GM12891 (cell line): ENCODE measurements around the gene GREM2.
A peak's percentile ranks its signal among the peaks of the same experiment; 100 is the strongest.

ENCODE experiments used
- DNase-seq: peaks from one replicate; pipeline ENCODE4 v3.0.0; 2011; ENCODE audit warnings: low spot score; ENCODE audit not compliant: insufficient read length
- FAIRE-seq: peaks from 2 replicates; lab custom pipeline; 2011; peaks lifted over from hg19 to GRCh38; lab: Jason Lieb, UNC
- PAX5 ChIP-seq: IDR thresholded peaks from 2 replicates; pipeline ENCODE4 v1.6.1; 2011; ENCODE audit warnings: low read length, moderate library complexity, mild to moderate bottlenecking; ENCODE audit not compliant: insufficient read depth, severe bottlenecking
- POLR2A ChIP-seq: IDR thresholded peaks from 2 replicates; pipeline ENCODE4 v1.6.1; 2011; ENCODE audit warnings: low read depth, low read length, control low read depth
- POLR2AphosphoS5 ChIP-seq: IDR thresholded peaks from 2 replicates; pipeline ENCODE4 v1.6.1; 2011; ENCODE audit warnings: low read depth, low read length, control low read depth
- POU2F2 ChIP-seq: IDR thresholded peaks from 2 replicates; pipeline ENCODE4 v1.6.1; 2011; ENCODE audit warnings: low read depth, mild to moderate bottlenecking, control low read depth, low read length, moderate library complexity
- SPI1 ChIP-seq: IDR thresholded peaks from 2 replicates; pipeline ENCODE4 v1.6.1; 2011; ENCODE audit warnings: low read depth, low read length, control low read depth
- TAF1 ChIP-seq: IDR thresholded peaks from 2 replicates; pipeline ENCODE4 v1.6.1; 2011; ENCODE audit warnings: low read depth, low read length, control low read depth

GREM2 gene

DNA sequence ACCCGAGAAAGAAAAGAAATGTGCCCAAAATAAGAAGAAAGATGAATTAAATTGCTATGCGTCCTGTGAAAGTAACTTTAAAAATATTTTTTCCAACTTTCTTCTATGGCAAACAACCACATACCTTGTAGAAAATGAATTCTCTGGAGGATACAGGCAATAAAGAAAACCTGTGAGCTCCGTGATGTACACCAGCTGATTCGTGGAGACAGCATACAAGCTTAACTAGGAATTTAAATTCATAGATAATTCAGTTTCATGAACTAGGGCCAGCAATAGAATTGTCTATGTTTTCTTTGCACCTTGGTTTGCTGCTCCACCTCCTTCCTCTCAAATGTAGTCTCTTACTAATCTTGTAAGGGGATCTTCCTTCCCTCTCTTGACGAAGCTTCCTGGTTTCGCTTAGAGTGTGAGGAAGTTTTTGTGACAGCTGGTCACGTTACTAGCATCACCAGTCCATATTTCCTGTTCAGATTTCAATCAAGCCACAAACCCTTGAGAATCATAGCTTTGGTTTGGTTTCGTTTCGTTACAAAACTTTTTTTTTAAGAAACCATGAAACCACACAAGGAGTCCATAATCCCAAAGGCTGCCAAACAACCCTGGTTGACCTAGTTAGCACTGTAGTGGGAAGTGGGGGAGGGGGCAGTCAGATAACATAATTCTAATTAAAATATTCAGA is 35.8 kb downstream of the GREM2 start:
- DNase-seq (no peak), FAIRE-seq (no peak)
- TF ChIP-seq SPI1, result no peak
- no peak for TF ChIP-seq POLR2AphosphoS5
- no peak for TF ChIP-seq POLR2A
- TF ChIP-seq POU2F2, result no peak
- no peak for TF ChIP-seq PAX5
- TF ChIP-seq TAF1, result no peak

DNA sequence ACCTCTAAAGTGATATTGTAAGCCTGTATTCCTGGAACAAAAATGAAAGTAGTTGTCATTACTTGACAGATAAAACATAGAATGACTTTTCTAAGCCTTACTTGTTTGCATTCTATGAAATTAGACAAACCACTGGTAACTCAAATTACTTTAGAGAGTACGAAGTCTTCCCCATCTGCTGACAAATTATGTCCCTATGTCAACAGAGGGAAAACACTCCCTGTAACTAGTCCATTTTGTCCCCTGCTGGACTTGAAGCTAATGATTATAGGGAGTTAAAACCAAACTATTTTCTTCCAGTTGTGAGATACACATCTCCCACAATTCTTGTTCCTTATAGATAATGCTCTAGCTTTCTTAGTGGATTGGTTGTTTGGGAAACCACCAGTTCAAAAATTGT is 39.6 kb downstream of the GREM2 start:
- no peak for TF ChIP-seq POLR2A
- no peak for TF ChIP-seq SPI1
- no peak for TF ChIP-seq POLR2AphosphoS5
- no peak for TF ChIP-seq TAF1
- no peak for TF ChIP-seq PAX5
- TF ChIP-seq POU2F2, result no peak
- FAIRE-seq (no peak), DNase-seq (no peak)

- DNase-seq, result no peak
- no peak for FAIRE-seq
Measured at GRCh38 chr1:240571782-240572181, 40.2 kb downstream of the GREM2 start.

DNA sequence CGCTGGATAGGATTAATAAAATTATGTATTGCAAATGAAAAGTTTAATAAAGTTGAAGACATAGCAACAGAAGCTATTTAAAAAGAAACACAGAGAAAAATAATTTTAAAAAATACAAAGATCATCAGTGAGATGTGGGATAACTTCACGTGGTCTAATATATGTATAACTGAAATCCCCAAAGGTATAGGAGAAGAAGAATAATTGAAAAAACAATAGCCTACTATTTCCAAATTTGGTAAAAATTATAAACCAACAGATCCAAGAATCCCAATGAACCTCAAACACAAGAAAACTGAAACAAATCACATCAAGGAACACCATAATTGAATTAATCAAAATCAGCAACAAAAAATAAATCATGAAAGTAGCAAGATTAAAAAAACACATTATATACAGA is 44.9 kb downstream of the GREM2 start:
- FAIRE-seq, result no peak
- TF ChIP-seq TAF1 (no peak), POLR2AphosphoS5 (no peak), SPI1 (no peak), POLR2A (no peak), POU2F2 (no peak), PAX5 (no peak)
- no peak for DNase-seq

More at GRCh38 chr1:240571782-240572181, 40.2 kb downstream of the GREM2 start:
- no peak for TF ChIP-seq TAF1
- no peak for TF ChIP-seq POLR2A
- TF ChIP-seq POU2F2, result no peak
- no peak for TF ChIP-seq PAX5
- no peak for TF ChIP-seq POLR2AphosphoS5
- TF ChIP-seq SPI1, result no peak

GRCh38 chr1:240562779-240563178 is 49.2 kb downstream of the GREM2 start:
- FAIRE-seq (peak; percentile 78), DNase-seq (no peak)
- TF ChIP-seq POLR2AphosphoS5 (no peak), PAX5 (no peak), TAF1 (no peak)

DNA sequence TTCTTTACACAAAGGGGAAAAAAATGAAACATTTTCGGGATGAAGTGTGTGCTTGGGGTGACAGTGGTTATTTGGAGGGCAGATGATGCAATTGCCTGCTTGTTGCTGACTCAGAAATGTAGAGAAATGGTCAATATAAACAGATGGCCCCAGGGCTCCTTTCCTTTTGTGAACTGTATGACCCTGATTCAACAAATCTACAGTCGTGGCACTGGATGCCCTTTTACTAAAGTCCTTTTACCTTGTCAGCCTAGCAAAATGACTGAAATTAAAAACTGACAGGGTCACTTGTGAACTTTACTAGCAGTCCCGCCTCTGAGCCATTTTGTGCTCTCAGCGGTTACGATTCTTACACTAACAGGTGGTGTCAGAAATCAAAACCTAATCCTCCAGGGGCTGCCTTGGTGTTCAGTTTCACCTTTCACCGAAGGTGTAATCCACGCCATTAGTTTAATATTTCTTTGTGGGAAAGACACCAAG is 49.8 kb downstream of the GREM2 start:
- DNase-seq (no peak), FAIRE-seq (no peak)
- no peak for TF ChIP-seq TAF1

DNA sequence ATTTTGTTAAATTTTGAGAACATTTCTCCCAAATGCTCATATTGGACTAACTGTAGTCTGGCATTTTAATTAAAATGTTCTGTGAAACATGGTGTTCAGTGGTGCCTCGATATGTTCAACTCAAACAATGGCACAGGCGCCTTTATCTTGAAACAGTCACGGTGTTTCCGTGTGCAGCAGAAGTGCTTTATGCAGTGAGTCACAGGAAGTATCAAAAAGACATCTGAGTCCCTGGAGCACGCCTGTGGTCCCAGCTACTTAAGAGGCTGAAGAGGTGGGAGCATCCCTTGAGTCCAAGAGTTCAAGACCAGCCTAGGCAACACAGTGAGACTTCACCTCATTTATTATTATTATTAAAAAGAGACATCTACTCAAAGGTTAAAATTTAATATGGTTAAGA is 52.2 kb downstream of the GREM2 start:
- DNase-seq (no peak), FAIRE-seq (no peak)
- TF ChIP-seq POLR2A, result no peak
- TF ChIP-seq PAX5, result no peak
- no peak for TF ChIP-seq POLR2AphosphoS5
- no peak for TF ChIP-seq TAF1
- no peak for TF ChIP-seq POU2F2
- no peak for TF ChIP-seq SPI1

- DNase-seq, result no peak
- TF ChIP-seq POU2F2 (no peak), POLR2A (no peak), POLR2AphosphoS5 (no peak), TAF1 (no peak), PAX5 (no peak), SPI1 (no peak)
- no peak for FAIRE-seq
Measured at GRCh38 chr1:240555524-240555923, 56.4 kb downstream of the GREM2 start.

DNA sequence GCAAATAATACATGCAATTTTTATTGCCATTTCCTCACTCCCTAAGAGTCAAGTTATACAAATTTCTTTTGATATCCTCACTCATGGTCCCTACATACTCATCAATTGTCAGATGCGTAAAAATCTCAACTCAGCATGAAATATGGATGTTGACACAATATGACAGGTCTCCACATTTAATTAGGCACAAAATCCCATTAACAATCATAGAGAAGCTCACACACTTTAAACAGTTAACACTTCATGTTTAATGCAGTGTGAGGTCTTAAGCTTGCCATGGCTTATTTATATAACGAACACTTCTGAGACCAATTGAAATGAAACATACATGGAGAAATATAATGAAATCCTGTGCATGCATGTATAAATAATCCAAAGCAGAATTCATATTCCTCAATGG is 58.6 kb downstream of the GREM2 start:
- no peak for DNase-seq
- TF ChIP-seq SPI1, result no peak
- TF ChIP-seq TAF1, result no peak
- no peak for TF ChIP-seq POLR2AphosphoS5
- TF ChIP-seq PAX5, result no peak
- TF ChIP-seq POU2F2, result no peak
- no peak for TF ChIP-seq POLR2A
- FAIRE-seq, result no peak

DNA sequence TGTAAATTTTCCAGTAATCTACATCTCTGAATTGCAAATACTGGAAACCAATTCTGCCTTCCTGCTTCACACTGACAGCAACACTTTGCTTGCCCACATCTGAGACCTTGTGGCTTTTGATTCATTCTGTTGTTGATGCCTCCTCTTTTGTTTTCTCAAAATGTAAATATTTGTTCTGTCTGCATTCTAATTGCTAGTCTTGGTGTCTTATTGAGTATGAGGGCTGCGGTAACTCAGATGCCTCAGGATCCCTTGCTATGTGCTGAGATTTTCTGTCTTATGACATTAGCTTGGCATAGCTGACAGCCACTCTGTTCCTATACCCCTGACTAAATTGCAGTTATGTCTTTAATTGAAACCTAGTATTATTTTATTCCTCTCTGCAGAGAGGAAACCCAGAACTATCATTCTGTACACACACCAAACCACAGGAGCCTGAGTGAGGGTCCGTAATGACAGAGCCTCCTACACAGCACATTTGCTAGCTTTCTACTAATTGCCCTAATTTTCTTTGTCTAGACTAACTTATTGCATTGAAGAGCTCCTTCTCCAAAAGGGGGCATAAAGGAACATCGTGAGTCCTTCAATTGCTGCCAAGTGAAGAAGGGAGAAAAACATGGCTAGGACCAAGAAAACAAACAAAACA is 72.1 kb downstream of the GREM2 start:
- DNase-seq (no peak), FAIRE-seq (no peak)

More for the DNA sequence above, 72.1 kb downstream of the GREM2 start:
- TF ChIP-seq POLR2AphosphoS5, result no peak
- TF ChIP-seq PAX5, result no peak
- TF ChIP-seq TAF1, result no peak
- no peak for TF ChIP-seq POLR2A
- TF ChIP-seq POU2F2, result no peak
- TF ChIP-seq SPI1, result no peak
